Stimulated activated CD4-positive, alpha-beta T cell treated with anti-CD3 and anti-CD28 coated beads, Interleukin-2, amount 100 ng/mL, for 24 hours (primary cell): ENCODE data around the gene IDH2.

Experiments
- DNase-seq, 2 donors: peaks; one replicate each; pipeline ENCODE4 v3.0.0-alpha.2; 2020

IDH2 gene

GRCh38 chr15:90062462-90062932, 39.8 kb downstream of the IDH2 start:
- no peak for DNase-seq

GRCh38 chr15:90062023-90062442, 40.2 kb downstream of the IDH2 start:
- peak; percentile 62 to 64 for DNase-seq

- no peak for DNase-seq
Observed at GRCh38 chr15:90060797-90061196, 41.5 kb downstream of the IDH2 start.

GRCh38 chr15:90059208-90059985, 42.9 kb downstream of the IDH2 start:
- peak; percentile 83 to 86 for DNase-seq

GRCh38 chr15:90058775-90059174, 43.5 kb downstream of the IDH2 start:
- no peak for DNase-seq

GRCh38 chr15:90058308-90058707, 44.0 kb downstream of the IDH2 start:
- DNase-seq = no peak

GRCh38 chr15:90056529-90056928, 45.7 kb downstream of the IDH2 start:
- DNase-seq = no peak

- no peak for DNase-seq
Observed at GRCh38 chr15:90055182-90055581, 47.1 kb downstream of the IDH2 start.

- DNase-seq = no peak
Observed at GRCh38 chr15:90054618-90055097, 47.6 kb downstream of the IDH2 start.

- DNase-seq = no peak
Observed at GRCh38 chr15:90053685-90054466, 48.4 kb downstream of the IDH2 start.

- DNase-seq = no peak
Observed at GRCh38 chr15:90051874-90052273, 50.4 kb downstream of the IDH2 start.

GRCh38 chr15:90049666-90050604, 52.3 kb downstream of the IDH2 start:
- DNase-seq = no peak

GRCh38 chr15:90049030-90049429, 53.2 kb downstream of the IDH2 start:
- no peak for DNase-seq

- DNase-seq = no peak
Observed at GRCh38 chr15:90047956-90048575, 54.2 kb downstream of the IDH2 start.

GRCh38 chr15:90046911-90047392, 55.3 kb downstream of the IDH2 start:
- no peak for DNase-seq

GRCh38 chr15:90046289-90046688, 56.0 kb downstream of the IDH2 start:
- DNase-seq = no peak

- DNase-seq = no peak
Observed at GRCh38 chr15:90044916-90045371, 57.3 kb downstream of the IDH2 start.

- no peak for DNase-seq
Observed at GRCh38 chr15:90044191-90044590, 58.1 kb downstream of the IDH2 start.

GRCh38 chr15:90043530-90044010, 58.7 kb downstream of the IDH2 start:
- DNase-seq = no peak

- DNase-seq = no peak
Observed at GRCh38 chr15:90042766-90043529, 59.3 kb downstream of the IDH2 start.

- no peak for DNase-seq
Observed at GRCh38 chr15:90042356-90042755, 59.9 kb downstream of the IDH2 start.
